NCI-H524 treated with DMSO at 0.1 percent for 48 hours (cell line): ENCODE data around the gene KASH5.

Experiments used
- DNase-seq: peaks from one replicate; lab custom pipeline; 2025; lab: John Stamatoyannopoulos, UW

KASH5 gene, protein sequence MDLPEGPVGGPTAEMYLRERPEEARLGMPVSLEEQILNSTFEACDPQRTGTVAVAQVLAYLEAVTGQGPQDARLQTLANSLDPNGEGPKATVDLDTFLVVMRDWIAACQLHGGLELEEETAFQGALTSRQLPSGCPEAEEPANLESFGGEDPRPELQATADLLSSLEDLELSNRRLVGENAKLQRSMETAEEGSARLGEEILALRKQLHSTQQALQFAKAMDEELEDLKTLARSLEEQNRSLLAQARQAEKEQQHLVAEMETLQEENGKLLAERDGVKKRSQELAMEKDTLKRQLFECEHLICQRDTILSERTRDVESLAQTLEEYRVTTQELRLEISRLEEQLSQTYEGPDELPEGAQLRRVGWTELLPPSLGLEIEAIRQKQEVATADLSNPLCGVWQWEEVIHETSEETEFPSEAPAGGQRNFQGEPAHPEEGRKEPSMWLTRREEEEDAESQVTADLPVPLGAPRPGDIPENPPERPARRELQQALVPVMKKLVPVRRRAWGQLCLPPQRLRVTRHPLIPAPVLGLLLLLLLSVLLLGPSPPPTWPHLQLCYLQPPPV

DNA sequence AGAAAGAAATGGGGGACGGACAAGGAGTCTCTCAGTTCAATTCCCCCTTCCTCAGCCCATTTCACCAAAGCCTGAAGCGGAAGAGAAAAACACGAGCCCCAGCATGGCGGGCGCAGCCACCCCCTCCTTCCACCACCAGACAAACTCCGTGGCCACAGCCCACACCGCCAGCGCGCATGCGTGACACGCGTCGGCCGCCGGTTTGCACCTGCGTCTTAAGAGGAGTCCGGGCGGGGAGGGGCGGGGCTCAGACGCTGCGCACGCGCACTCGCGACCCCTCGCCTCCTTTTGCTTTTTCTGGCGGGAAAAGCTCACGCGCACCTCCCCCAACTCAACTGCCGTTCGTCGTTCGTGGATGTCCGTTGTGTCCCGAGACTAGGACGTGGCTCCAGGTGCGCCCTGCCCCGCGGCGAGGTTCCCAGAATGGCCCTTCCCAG, at the start of gene KASH5:
Gene KASH5, plus strand, starts transcription at position 314 of the 437 bp plus-strand sequence. CDS start 2,635 bp downstream, outside the sequence.
- no peak for DNase-seq

DNA sequence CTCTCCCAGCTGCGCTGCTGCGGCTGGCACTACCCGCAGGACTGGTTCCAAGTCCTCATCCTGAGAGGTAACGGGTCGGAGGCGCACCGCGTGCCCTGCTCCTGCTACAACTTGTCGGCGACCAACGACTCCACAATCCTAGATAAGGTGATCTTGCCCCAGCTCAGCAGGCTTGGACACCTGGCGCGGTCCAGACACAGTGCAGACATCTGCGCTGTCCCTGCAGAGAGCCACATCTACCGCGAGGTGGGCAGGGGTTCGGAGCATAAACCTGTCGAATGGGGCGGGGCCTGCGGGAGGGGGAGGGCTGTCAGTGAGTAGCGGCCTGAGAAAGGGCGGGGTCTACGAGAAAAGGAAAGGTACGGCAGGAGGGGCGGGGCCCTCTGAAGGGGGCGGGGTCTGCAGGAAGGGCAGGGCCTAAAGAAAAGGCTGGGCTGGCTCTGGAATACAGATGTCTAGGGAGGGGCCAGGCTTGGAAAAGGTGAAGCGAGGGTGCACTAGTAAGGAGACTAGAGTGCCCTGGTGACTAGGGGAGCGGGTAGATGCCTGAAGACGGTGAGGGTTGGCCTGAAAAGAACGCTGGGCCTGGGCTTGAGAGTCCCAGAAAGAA, 49.3 kb upstream of the KASH5 start:
- DNase-seq, result no peak

DNA sequence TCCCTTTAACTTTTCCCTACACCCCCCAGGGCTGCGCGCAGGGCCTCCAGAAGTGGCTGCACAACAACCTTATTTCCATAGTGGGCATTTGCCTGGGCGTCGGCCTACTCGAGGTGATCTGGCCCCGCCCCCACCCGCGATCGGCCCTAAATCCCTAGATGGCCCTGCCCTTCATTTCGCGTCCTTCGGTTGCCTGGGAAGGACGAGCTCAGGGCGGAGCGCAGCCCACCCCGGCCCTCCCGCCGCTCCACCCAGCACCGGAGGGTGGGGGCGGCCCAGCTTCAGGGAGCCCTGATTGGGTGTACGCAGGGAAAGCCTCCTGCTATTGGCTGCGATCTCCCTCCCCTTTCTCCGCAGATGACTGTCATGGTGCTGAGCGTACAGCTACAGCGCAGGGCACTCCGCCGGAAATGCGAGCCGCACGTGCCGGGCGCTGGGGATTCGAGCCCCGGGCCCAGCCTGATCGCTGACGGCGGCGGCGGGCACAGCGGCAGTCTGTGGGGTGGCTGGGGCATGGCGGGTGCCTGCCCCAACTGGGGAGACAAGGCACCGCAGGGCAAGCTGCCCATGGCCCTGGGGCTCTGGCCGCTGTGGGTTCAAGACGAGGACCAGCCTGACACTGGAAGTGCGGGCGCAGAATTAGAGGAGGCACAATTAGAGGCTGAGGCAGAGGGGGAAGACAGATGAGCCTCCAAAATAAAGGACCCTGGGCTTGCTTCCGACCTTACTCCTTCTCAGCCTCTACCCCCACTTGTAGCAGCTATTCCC, 48.6 kb upstream of the KASH5 start:
- DNase-seq, result peak; percentile 38

DNA sequence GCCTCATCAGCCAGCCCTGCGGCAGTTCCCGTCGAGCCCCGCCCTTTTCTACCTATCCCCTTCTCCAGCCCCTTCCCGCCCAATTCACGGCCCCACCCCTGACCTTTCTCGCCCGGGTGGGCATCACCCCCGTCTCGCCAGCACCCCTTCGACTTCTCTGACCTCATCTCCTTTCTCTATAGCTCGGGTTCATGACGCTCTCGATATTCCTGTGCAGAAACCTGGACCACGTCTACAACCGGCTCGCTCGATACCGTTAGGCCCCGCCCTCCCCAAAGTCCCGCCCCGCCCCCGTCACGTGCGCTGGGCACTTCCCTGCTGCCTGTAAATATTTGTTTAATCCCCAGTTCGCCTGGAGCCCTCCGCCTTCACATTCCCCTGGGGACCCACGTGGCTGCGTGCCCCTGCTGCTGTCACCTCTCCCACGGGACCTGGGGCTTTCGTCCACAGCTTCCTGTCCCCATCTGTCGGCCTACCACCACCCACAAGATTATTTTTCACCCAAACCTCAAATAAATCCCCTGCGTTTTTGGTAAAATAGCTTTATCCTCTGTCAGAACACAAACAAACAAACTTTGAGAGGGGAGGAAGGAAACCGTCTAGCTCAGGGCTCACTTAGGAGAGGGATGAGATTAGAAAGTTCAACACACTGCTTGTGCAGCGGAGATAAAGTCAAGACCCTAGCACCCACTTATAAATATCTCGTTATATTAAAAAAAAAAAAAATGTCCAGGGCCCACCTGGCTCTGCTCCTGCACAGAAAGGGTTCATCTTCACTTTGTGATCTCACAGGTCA, 47.8 kb upstream of the KASH5 start:
- peak; percentile 90 for DNase-seq

DNA sequence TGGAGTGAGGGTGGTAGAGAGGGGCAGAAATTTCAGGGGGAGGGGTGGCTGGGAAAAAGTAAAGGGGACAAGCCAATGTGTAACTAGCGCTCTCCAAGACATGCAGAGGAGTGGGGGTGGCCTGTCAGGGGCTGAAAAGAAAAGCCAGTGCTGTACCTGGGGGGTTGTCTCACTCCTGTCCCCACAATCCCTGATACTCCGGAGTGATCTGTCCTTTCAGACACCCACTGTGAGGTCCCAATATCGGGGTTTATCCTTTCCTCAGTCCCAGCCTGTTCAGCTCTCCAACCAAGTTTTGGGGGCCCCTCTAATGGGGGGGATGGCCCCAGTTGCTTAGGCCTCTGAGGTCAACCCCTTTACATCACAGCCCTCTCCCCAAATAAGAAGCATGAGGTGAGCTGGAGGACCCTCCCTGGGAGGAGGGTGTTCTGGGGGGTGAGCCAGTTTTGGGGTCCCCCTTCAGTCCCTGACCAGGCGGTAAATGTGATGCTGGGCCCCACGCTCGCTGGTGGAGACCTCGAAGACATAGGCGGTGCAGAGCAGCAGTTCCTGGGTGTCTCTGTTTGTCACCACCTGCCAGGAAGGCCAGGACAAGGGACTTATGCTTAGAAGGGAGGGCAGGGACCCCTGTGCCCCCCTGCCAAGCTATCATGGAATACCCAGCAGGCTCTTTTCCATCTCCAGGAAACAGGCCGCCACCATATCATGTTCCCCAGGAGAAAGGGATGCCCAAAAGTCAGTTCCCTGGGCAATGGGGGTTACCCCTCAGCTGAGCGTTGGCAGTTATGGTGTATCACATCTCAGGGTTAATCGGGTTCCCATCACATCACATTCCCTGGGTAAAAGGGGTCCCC, 47.0 kb upstream of the KASH5 start:
- no peak for DNase-seq

DNA sequence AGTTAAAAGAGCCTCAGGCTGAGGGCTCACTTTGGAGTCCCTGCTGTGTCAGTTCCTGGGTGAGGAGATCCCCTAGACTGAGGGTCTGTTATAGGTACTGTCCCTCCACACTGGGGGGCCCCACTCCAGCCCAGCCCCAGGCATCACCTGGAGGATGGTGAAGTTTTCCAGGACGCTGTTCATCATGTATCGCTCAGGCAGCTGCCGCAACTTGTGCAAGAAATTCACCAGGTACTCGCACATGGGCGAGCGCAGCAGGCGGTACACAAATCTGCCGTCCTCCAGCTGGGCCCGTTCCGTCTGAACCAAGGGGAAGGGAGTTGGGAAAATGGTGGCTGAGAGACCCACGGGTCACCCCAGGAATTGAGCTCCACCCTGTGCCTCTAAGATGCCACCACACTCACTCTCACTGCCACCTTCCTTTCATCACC, 45.7 kb upstream of the KASH5 start:
- DNase-seq, result no peak

DNA sequence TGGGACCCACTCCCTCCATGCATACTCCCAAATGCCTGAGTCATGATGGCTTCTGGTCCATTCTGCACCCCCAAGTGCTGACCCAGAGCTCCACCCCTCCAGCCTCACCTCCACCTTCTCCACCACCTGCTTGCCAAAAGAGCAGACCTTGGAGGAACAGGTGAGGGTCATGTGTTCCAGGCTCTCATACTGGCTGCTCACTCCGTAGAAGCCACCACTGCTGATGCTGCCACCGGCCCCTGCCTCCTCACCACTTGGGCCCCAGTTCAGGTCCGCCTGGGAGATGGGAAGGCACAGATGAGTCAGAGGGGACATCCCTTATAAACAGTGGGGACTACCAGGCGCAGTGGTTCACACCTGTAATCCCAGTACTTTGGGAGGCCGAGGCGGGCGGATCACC, 44.9 kb upstream of the KASH5 start:
- no peak for DNase-seq

DNA sequence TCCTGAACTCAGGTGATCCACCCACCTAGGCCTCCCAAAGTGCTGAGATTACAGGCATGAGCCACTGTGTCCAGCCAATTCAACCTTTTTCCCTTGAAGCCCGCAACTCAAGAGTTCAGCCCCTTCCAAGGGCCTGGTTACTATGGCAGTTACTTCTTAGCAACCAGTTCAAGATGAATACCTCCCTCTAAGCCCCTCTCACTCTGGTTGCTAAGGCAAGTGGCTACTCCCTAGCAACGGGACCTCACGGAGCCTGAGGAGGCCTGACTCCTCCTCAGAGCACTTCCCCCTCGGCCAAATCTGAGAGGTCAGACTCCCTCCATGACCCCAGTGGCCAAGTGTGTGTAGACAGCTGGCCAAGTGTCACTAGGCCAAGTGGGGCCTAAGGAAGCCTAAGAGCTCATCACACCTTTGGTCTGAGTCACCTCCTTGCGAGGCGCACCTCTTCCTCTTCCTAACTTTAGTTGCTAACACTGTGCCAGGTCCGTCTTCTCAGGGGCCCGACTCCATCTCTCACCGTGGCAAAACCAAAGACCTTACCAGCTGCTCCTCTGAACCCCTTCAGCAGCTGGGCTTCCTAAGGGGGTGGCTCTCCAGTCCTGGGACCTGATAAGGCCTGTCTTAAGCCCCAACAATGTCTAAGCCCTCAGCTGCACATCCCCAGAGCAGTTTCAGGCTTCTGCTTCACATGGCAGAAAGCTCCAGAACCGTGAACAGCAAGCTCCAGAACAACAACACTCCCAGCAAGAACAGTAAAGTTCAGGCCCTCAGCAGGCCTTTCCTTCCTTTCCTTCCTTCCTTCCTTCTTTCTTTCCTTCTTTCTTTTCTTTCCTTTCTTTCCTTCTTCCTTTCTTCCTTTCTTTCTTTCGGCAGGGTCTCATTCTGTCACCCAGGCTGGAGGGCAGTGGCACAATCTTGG, 43.3 kb upstream of the KASH5 start:
- DNase-seq, result no peak

DNA sequence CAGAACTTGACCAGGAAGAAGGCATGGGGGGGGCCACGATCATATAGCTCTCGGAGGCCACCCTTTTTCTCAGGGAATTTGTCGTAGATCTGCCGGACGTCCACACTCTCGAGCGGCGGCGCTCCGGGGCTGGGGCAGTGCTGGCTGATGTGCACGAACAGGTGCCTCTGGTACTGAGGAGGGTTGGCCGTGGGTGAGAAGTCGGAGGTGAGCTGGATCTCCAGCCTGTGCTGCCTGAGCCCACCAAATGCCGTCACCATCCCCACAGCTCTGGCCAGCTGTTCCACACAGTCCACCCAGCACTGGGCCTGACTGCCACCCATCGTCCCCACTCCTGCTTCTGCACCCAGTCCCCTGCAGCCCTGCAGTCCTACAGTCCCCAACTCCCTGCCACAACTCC, 40.9 kb upstream of the KASH5 start:
- DNase-seq, result no peak

DNA sequence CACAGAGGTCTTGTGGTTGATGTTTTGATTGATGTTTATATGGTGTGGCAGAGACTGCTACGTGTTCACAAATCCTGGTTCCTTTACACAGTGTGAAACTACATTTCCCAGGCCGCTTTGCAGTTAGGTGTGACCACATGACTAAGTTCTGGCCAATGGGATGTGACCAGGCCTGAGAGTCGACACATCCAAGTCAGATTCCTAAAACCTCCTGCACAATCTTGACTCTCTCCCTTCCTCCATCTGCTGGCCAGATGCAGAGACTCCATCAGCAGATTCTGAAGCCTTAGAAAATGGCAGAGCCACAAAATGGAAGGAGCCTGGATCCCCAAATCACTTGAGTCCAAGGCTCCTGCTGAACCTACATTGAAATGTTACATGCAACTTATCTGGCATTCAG, 40.2 kb upstream of the KASH5 start:
- peak; percentile 79 for DNase-seq

DNA sequence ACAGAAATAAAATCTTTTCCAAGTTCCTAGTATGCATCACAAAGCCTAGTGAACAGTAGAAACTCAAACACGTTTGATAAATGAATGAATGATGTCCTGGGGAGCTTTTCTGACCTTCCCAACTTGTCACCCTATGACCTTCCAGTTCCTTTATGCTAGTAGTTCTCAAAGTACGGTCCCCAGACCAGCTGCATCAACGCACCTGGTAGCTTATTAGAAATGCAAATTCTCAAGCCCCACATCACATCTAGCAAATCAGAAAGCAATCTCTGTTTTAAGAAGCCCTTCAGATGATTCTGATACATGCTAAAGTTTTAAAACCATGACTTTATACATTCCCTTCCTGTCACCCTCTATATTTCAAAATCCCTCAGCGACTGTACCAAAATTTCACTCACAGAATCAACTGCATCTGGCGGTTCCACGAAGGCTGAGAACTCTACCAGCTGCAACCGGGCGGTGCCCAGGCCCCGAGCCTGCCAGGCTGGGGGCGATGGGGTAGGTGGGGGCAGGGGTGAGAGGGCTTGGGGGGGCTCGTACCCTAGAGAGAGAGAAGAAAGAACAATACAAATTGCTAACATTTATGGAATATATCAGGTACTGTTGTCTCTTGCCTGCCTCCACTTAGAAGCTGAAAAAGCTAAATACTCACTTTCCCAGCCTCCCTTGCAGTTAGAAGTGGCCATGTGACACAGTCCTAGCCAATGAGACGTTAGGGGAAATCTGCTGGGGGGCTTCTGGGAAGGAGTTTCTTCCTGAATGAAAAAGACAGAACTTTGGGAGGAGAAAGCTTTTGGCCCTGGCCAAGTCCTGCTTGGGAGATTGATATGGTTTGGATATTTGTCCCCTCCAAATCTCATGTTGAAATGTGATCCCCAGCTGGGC, 39.5 kb upstream of the KASH5 start:
- DNase-seq, result no peak

DNA sequence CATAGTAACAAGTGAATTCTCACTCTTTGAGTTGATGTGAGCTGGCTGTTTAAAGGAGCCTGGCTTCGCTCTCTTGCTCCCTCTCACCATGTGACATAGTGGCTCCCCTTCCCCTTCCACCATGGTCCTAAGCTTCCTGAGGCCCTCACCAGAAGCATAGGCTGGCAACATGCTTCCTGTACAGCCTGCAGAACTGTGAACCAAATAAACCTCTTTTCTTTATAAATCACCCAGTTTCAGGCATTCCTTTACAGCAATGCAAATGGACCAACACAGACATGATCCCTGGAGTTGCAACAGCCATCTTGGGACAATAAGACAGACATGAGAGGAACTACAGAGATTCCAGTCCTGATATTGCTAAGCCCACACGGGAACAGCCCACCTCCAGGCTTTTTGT, 38.5 kb upstream of the KASH5 start:
- no peak for DNase-seq

DNA sequence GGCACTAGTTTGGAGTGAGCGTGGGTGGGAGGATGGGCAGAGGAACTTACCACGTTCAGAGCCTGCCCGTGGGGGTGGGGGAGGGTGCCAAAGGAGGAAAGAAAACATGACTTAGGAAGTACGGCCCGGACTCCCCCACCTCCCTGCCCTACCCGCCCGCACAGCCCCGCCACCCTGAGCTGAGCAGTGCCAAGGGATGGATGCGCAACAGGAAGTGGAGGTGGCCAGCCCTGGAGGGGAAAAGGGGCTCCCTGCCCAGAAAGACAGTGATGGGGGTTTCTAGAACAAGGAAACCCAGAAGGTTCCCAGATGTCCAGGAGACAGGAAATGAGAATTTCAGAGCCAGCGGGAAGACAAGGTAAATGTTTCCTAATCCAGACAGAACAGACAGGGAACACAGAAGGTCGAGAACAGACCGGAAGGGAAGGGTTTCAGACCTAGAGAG, 32.1 kb upstream of the KASH5 start:
- DNase-seq, result no peak

DNA sequence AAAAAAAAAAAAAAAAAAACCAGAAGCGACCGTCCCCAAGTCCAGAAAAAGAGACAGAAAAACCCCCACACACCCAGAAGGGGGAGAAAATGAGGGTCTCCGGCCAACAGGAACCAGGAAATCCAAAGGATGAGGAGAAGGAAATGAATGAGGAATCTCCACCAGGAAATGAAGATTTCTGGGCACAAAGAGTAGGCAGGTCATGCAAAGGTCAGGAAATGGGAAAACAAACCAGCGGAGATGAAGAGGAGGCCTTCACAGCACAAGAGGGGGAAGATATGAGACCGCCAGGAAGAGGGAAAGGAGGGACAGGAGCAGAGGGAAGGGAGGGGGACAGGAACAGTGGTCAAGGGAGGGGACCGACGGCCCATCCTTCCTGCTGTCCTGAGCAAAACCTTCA, 31.7 kb upstream of the KASH5 start:
- DNase-seq, result no peak

DNA sequence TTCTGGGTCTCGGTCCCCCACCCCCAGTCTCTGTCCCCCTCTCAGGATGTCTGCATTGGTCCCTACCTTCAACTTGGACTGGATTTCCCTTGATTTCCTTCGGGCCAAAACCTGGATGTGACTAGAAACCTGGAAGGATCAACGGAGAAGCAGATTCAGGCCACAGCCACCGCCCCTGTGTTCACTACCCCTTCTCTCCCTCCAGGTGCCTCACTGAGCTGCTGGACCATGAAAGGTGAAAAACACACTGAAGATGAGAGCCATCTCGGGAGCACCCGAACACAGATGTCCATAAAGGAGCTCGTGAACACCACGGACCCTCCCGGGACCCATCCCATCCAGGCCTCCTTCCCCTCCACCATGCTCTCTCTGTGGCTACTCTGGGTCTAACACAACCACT, 30.9 kb upstream of the KASH5 start:
- no peak for DNase-seq

DNA sequence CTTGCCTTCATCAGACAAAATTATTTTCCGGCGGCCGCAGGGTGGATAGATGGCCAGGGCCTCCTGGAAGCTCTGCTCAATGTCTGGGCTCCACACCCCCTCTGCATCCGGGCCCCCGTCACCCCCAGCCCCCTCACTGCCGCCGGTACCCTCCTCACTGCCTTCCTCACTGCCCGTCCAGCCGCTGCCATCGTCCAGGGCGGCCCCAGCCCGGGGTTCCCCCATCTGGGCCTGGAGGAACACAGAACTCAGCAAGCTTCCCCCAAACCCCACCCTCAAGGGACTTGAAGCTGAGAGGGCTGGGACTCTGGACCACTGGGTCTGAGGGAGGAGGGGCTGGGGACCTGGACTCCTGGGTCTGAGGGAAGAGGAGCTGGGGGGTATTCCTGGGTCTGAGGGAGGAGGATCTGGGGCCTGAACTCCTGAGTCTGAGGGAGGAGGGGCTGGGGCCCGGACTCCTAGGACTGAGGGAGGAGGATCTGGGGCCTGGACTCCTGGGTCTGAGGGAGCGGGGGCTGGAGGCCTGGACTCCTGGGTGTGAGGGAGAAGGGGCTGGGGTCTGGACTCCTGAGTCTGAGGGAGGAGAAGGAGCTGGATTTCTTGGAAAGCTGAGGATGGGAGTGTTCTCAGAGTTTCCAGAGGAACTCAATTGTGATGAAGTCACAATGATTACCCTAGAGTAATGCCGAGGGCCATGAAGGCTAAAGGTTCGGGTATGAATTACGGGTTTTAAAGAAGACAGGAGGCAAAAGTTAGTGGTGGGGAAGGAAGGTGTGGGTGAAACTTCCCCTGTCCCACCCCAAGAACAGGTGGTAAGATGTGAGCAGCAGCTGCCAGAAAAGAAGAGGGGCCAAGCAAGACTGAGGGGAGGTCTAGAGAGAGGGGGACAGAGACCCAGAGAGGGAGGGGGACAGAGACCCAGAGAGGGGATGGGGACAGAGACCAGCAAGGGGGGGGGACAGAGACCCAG, 27.9 kb upstream of the KASH5 start:
- DNase-seq, result no peak

DNA sequence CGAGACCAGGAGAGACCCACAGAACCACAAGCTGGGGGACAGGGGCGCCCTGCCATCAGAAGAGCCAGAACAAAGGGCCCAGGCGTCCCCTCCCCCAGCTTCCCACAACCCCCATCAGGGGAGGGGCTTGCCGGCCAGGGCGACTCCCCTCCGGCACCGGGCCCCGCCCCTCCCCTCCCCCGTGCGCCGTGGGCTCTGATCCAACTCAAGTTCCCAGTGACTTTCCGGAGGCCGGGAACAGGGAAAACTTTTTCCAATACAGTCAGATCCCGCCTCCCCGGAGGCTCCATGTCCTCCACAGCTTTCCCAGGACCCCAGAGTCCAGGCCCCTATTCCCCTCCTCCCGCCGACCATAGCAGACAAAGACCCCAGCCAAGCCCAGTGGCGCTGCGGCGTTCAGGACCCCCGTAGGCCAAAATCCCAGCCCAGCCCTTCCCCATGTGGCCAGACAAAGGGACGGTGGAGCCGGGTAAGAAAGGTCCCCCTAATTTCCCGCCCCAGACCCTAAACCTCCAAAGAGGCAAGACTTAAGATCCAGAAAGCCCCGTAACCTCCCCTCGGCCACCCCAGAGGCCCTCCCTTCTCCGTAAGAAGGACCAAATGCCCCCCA, 26.5 kb upstream of the KASH5 start:
- DNase-seq, result no peak
